H1 (cell line): ENCODE results near the gene ITSN1. TPM values are rescaled to one million over a fixed set of nuclear protein-coding genes. Genes with fewer than 3 reads are reported as not detected.

ENCODE experiments used
- CTCF ChIA-PET: fragments of 300-600 bp; sonication (Branson Sonifier 250); formaldehyde crosslinking; loops from one replicate; lab custom pipeline; 2021; ENCODE audit not compliant: partially characterized antibody; lab: Charles Lee
- POLR2A ChIA-PET: fragments of 300-600 bp; sonication (Branson Sonifier 250); formaldehyde crosslinking; loops from one replicate; lab custom pipeline; 2021; ENCODE audit warnings: inconsistent platforms; ENCODE audit not compliant: partially characterized antibody; lab: Charles Lee
- DNase-seq, 2 experiments: peaks; one replicate each; pipeline versions ENCODE4 v3.0.0 to v3.0.0-alpha.2; 2010 to 2022; ENCODE audit warnings: low spot score in 2 of 2, low read depth in 1 of 2, mixed read lengths in 1 of 2
- FAIRE-seq: peaks from 2 replicates; lab custom pipeline; 2011; peaks lifted over from hg19 to GRCh38; lab: Jason Lieb, UNC
- H2AFZ ChIP-seq: 2 replicates; pipeline ENCODE4 v1.8.1; 2012; ENCODE audit warnings: low read length, inconsistent platforms
- H2AK5ac ChIP-seq: 2 replicates; pipeline ENCODE4 v1.6.1; 2013; ENCODE audit warnings: low read depth, low read length
- H2BK120ac ChIP-seq: replicated peaks from 2 replicates; pipeline ENCODE3; 2013; ENCODE audit warnings: low read depth, low read length, inconsistent platforms
- H2BK12ac ChIP-seq: 2 replicates; pipeline ENCODE4 v1.6.1; 2013; ENCODE audit warnings: low read depth, low read length
- H2BK15ac ChIP-seq: 2 replicates; pipeline ENCODE4 v1.6.1; 2013; ENCODE audit warnings: low read length
- H2BK20ac ChIP-seq: 2 replicates; pipeline ENCODE4 v1.6.1; 2013; ENCODE audit warnings: low read length
- H2BK5ac ChIP-seq: 2 replicates; pipeline ENCODE4 v1.6.1; 2013; ENCODE audit warnings: low read depth, low read length
- H3K14ac ChIP-seq: 2 replicates; pipeline ENCODE4 v1.6.1; 2013; ENCODE audit warnings: inconsistent platforms; ENCODE audit not compliant: insufficient read length
- H3K18ac ChIP-seq: 2 replicates; pipeline ENCODE4 v1.6.1; 2013; ENCODE audit warnings: low read length; ENCODE audit errors: extremely low read depth
- H3K23ac ChIP-seq: 2 replicates; pipeline ENCODE4 v1.6.1; 2013; ENCODE audit warnings: inconsistent platforms; ENCODE audit not compliant: insufficient read length
- H3K23me2 ChIP-seq: 2 replicates; pipeline ENCODE4 v1.6.1; 2013; ENCODE audit warnings: low read depth, low read length
- H3K27ac ChIP-seq: 2 replicates; pipeline ENCODE4 v1.6.1; 2011; ENCODE audit warnings: low read depth, low read length, inconsistent platforms
- H3K27me3 ChIP-seq, 4 experiments: replicated peaks in 1 of 4; 1 replicate in 1 of 4; 2 replicates in 3 of 4; pipeline versions ENCODE4 v1.6.1 to v1.8.1; 2011 to 2013; ENCODE audit warnings: low read length in 3 of 4, mild to moderate bottlenecking in 3 of 4, inconsistent platforms in 2 of 4, mixed read lengths in 2 of 4, moderate library complexity in 1 of 4; ENCODE audit not compliant: control insufficient read depth in 3 of 4, insufficient read depth in 3 of 4; ENCODE audit errors: extremely low read depth in 1 of 4
- H3K36me3 ChIP-seq, 4 experiments: 2 replicates each; pipeline versions ENCODE4 v1.6.1 to v1.8.1; 2011 to 2013; ENCODE audit warnings: mild to moderate bottlenecking in 4 of 4, low read length in 3 of 4, moderate library complexity in 2 of 4, control low read depth in 1 of 4, inconsistent platforms in 1 of 4; ENCODE audit not compliant: insufficient read depth in 4 of 4, control insufficient read depth in 2 of 4
- H3K4ac ChIP-seq: replicated peaks from 2 replicates; pipeline ENCODE3; 2013; ENCODE audit warnings: low read length, low read depth, mixed read lengths, inconsistent platforms; ENCODE audit not compliant: insufficient read length
- H3K4me1 ChIP-seq, 4 experiments: replicated peaks in 1 of 4; 1 replicate in 1 of 4; 2 replicates in 3 of 4; pipeline versions ENCODE4 v1.6.1 to v1.8.1; 2011 to 2013; ENCODE audit warnings: low read length in 3 of 4, inconsistent platforms in 2 of 4, mixed read lengths in 1 of 4; ENCODE audit not compliant: insufficient read depth in 4 of 4, control insufficient read depth in 3 of 4
- H3K4me2 ChIP-seq, 2 experiments: 2 replicates each; pipeline versions ENCODE4 v1.6.1 to v1.8.1; 2011 to 2013; ENCODE audit warnings: low read depth in 2 of 2, low read length in 2 of 2, control low read depth in 1 of 2, inconsistent platforms in 1 of 2, mild to moderate bottlenecking in 1 of 2; ENCODE audit not compliant: insufficient read depth in 1 of 2
- H3K4me3 ChIP-seq, 4 experiments: fragments of 200-600, 300-600 bp in 1 of 4; sonication (generic), shearing (Covaris generic), sonication (Bioruptor Twin) in 1 of 4; 2 replicates each; pipeline versions ENCODE4 v1.5.1 to v1.8.1; 2011 to 2016; ENCODE audit warnings: low read length in 4 of 4, low read depth in 3 of 4, control low read depth in 2 of 4, inconsistent platforms in 2 of 4, mild to moderate bottlenecking in 2 of 4, mixed read lengths in 1 of 4, moderate library complexity in 1 of 4; ENCODE audit not compliant: insufficient read depth in 2 of 4; ENCODE audit errors: extremely low read depth in 1 of 4
- H3K56ac ChIP-seq: replicated peaks from 2 replicates; pipeline ENCODE3; 2013; ENCODE audit warnings: low read depth, mild to moderate bottlenecking, mixed read lengths, low read length, inconsistent platforms; ENCODE audit not compliant: insufficient read length
- H3K79me1 ChIP-seq: 2 replicates; pipeline ENCODE4 v1.6.1; 2013; ENCODE audit warnings: low read depth, low read length, control low read depth
- H3K79me2 ChIP-seq, 2 experiments: 2 replicates each; pipeline versions ENCODE4 v1.6.1 to v1.8.1; 2012 to 2013; ENCODE audit warnings: low read length in 2 of 2, mild to moderate bottlenecking in 2 of 2, inconsistent platforms in 1 of 2; ENCODE audit not compliant: insufficient read depth in 2 of 2, control insufficient read depth in 1 of 2
- H3K9ac ChIP-seq, 4 experiments: replicated peaks in 1 of 4; 1 replicate in 1 of 4; 2 replicates in 3 of 4; pipeline versions ENCODE4 v1.6.1 to v1.8.1; 2011 to 2013; ENCODE audit warnings: low read depth in 3 of 4, low read length in 3 of 4, control low read depth in 2 of 4, mild to moderate bottlenecking in 2 of 4, moderate library complexity in 2 of 4, inconsistent platforms in 1 of 4; ENCODE audit errors: extremely low read depth in 1 of 4
- H3K9me3 ChIP-seq, 2 experiments: 2 replicates each; pipeline versions ENCODE4 v1.6.1 to v1.8.1; 2012 to 2013; ENCODE audit warnings: mild to moderate bottlenecking in 2 of 2, moderate library complexity in 2 of 2, control low read depth in 1 of 2, inconsistent platforms in 1 of 2, low read depth in 1 of 2, low read length in 1 of 2, mixed read lengths in 1 of 2; ENCODE audit not compliant: insufficient read depth in 2 of 2
- H4K20me1 ChIP-seq, 2 experiments: replicated peaks in 1 of 2; 2 replicates each; pipeline versions ENCODE3 to v1.8.1; 2011 to 2013; ENCODE audit warnings: inconsistent platforms in 2 of 2, low read length in 2 of 2, mild to moderate bottlenecking in 1 of 2; ENCODE audit not compliant: insufficient read depth in 2 of 2, control insufficient read depth in 1 of 2
- H4K5ac ChIP-seq: 2 replicates; pipeline ENCODE4 v1.6.1; 2013; ENCODE audit warnings: low read length, low read depth, mixed read lengths, inconsistent platforms; ENCODE audit not compliant: insufficient read length
- H4K8ac ChIP-seq: 2 replicates; pipeline ENCODE4 v1.8.0; 2013; ENCODE audit warnings: mild to moderate bottlenecking, moderate library complexity, low read length, inconsistent platforms; ENCODE audit not compliant: insufficient read depth; ENCODE audit errors: extremely low read depth
- H4K91ac ChIP-seq: replicated peaks from 2 replicates; pipeline ENCODE3; 2013; ENCODE audit warnings: low read length, mixed read lengths, inconsistent platforms; ENCODE audit not compliant: insufficient read length
- CHD1 ChIP-seq: IDR thresholded peaks from 2 replicates; pipeline ENCODE4 v1.6.1; 2012; ENCODE audit warnings: low read depth, low read length, improper control_type of control experiment
- CHD2 ChIP-seq: IDR thresholded peaks from 2 replicates; pipeline ENCODE4 v1.6.1; 2012; ENCODE audit warnings: low read length, improper control_type of control experiment
- EP300 ChIP-seq, 2 experiments: IDR thresholded peaks; 1 replicate in 1 of 2; 2 replicates in 1 of 2; pipeline ENCODE4 v1.6.1; 2011 to 2012; ENCODE audit warnings: low read depth in 2 of 2, low read length in 2 of 2, mild to moderate bottlenecking in 2 of 2, borderline replicate concordance in 1 of 2, inconsistent platforms in 1 of 2, moderate library complexity in 1 of 2
- KDM1A ChIP-seq: fragments of 200-600, 300-600 bp; sonication (generic); IDR thresholded peaks from 2 replicates; pipeline ENCODE4 v1.7.1; 2016; ENCODE audit warnings: mild to moderate bottlenecking, low read length, borderline replicate concordance
- KDM4A ChIP-seq: IDR thresholded peaks from one replicate; pipeline ENCODE4 v1.7.1; 2012; ENCODE audit warnings: low read depth, mild to moderate bottlenecking, moderate library complexity, low read length, inconsistent platforms; ENCODE audit not compliant: severe bottlenecking
- RXRA ChIP-seq: IDR thresholded peaks from 2 replicates; pipeline ENCODE4 v1.6.1; 2011; ENCODE audit warnings: low read depth, mild to moderate bottlenecking, low read length, moderate library complexity; ENCODE audit not compliant: insufficient read depth
- SAP30 ChIP-seq: fragments of 300-600 bp; sonication (generic); IDR thresholded peaks from 2 replicates; pipeline ENCODE4 v1.7.1; 2012; ENCODE audit warnings: low read length, moderate library complexity, mild to moderate bottlenecking, inconsistent platforms; ENCODE audit not compliant: insufficient read depth, insufficient replicate concordance
- SIN3A ChIP-seq, 2 experiments: IDR thresholded peaks in 1 of 2; conservative IDR thresholded peaks in 1 of 2; 2 replicates each; pipeline ENCODE4 v1.6.1; 2011 to 2012; ENCODE audit warnings: low read length in 2 of 2, improper control_type of control experiment in 1 of 2, low read depth in 1 of 2, mild to moderate bottlenecking in 1 of 2
- SIX5 ChIP-seq: IDR thresholded peaks from 2 replicates; pipeline ENCODE4 v1.6.1; 2011; ENCODE audit warnings: mild to moderate bottlenecking, low read depth, low read length
- TAF1 ChIP-seq: IDR thresholded peaks from 2 replicates; pipeline ENCODE4 v1.6.1; 2011; ENCODE audit warnings: mild to moderate bottlenecking, low read depth, low read length
- TAF7 ChIP-seq: optimal IDR thresholded peaks from 2 replicates; pipeline ENCODE3; 2011; ENCODE audit warnings: low read depth, mild to moderate bottlenecking, inconsistent platforms, low read length, moderate library complexity, borderline replicate concordance
- WGBS, 2 experiments: shearing (Covaris generic) in 1 of 2; methylation state at CpG; one replicate each; pipeline versions ENCODE4 v1.1.6 to v1.1.7; 2013 to 2015; ENCODE audit warnings: low lambda C conversion rate in 2 of 2, mixed read lengths in 2 of 2, inconsistent platforms in 1 of 2, low coverage in 1 of 2, missing lambda C conversion rate in 1 of 2; ENCODE audit not compliant: insufficient replicate concordance in 2 of 2, insufficient coverage in 1 of 2, insufficient read length in 1 of 2; ENCODE audit errors: extremely low coverage in 1 of 2, missing lambda C conversion rate in 1 of 2; 5-methylcytosine and 5-hydroxymethylcytosine counted together
- polyA plus RNA-seq, 7 experiments: library from polyadenylated mRNA; depleted of rRNA in 3 of 7; stranded (reverse) in 5 of 7; unstranded in 2 of 7; fragments of >200 nt in 5 of 7; fragments of 200-250 nt in 2 of 7; gene quantifications; 1 replicate in 5 of 7; 2 replicates in 1 of 7; 4 replicates in 1 of 7; pipeline versions ENCODE4 v1.2.1 to v1.2.3, GENCODE V29; 2011 to 2013; ENCODE audit warnings: missing spikeins in 2 of 7, mixed read lengths in 2 of 7
- total RNA-seq: library from RNA; stranded (reverse); fragmentation: NEBNext Ultra II Directional; extraction: Animal tissue kit (Norgen Biotek cat#: 25700); gene quantifications from 2 replicates; pipeline ENCODE4 v1.2.1, GENCODE V29; 2021
- TF ChIP-seq, protein P1 (sequence below): IDR thresholded peaks from 2 replicates; pipeline ENCODE4 v1.6.1; 2012; ENCODE audit warnings: low read length, inconsistent platforms

Gene ITSN1
- total and polyA plus RNA-seq, 2 of the 8 experiments (the other 6 are each of a cell fraction or from before 2014, with no cell fraction given): 60.8 to 78.1 TPM

DNA sequence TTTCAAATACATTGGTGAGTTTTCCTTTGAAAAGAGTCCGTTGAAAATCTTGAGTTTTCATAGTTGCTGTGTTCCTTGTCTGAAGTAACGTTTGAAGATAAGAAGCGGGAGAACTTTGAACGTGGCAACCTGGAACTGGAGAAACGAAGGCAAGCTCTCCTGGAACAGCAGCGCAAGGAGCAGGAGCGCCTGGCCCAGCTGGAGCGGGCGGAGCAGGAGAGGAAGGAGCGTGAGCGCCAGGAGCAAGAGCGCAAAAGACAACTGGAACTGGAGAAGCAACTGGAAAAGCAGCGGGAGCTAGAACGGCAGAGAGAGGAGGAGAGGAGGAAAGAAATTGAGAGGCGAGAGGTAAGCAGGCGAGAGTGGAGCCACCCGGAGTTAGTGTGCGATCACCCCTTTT is 129.7 kb downstream of the ITSN1 start:
- H4K91ac ChIP-seq: no peak overlapping the region
- WGBS, 2 experiments: 94% methylated on average over 18 of the region's 18 CpGs; no CpG with 5 or more reads in 1 of the 2 experiments
- no peak overlapping the region for H3K9ac ChIP-seq
- no peak overlapping the region for H4K8ac ChIP-seq
- H2BK12ac ChIP-seq: no peak overlapping the region
- H3K23me2 ChIP-seq: peaks cover 2% of the 10 kb centered on the region; the same call in 1 of the 2 replicates
- H3K79me2 ChIP-seq: no peaks in the 10 kb centered on the region; a peak in 1 of 4 replicates
- no peak overlapping the region for H4K5ac ChIP-seq
- no peaks in the 10 kb centered on the region for H3K4me1 ChIP-seq
- H3K36me3 ChIP-seq: peaks cover 6 to 54% (median 39%) of the 10 kb centered on the region in 4 experiments; a peak in 7 of 8 replicates
- ChIA-PET POLR2A (interaction anchor here (1.4 kb wide), 1 partner anchor 16 kb away, joined by 3 read pairs; no protein-coding TSS in a partner anchor), CTCF (interaction anchor here (1.3 kb wide), 1 partner anchor 123 kb away, joined by 4 read pairs; no protein-coding TSS in a partner anchor)
- no peaks in the 10 kb centered on the region; the same call in 1 of the 2 replicates for H3K79me1 ChIP-seq
- no peak overlapping the region for H3K4me2 ChIP-seq
- DNase-seq: no peak
- no peak overlapping the region for H3K18ac ChIP-seq
- no peak overlapping the region for H3K4me3 ChIP-seq
- no peaks in the 10 kb centered on the region for H3K27me3 ChIP-seq
- no peak overlapping the region for H3K4ac ChIP-seq
- H2BK120ac ChIP-seq: no peak overlapping the region
- no peak overlapping the region for H3K14ac ChIP-seq
- no peak for FAIRE-seq
- no peak overlapping the region for H2AK5ac ChIP-seq
- no peak overlapping the region for H2AFZ ChIP-seq
- H3K56ac ChIP-seq: no peak overlapping the region
- no peak overlapping the region for H2BK20ac ChIP-seq
- no peak overlapping the region for H2BK15ac ChIP-seq
- H3K27ac ChIP-seq: no peak overlapping the region
- no peaks in the 10 kb centered on the region for H4K20me1 ChIP-seq
- no peak overlapping the region for H2BK5ac ChIP-seq
- H3K9me3 ChIP-seq: no peaks in the 10 kb centered on the region
- no peak overlapping the region for H3K23ac ChIP-seq
- no peak for TF ChIP-seq CHD1
- TF ChIP-seq KDM4A: no peak
- TF ChIP-seq SIX5: no peak
- no peak for TF ChIP-seq EP300 (IDR thresholded peaks at IDR 0.05; ENCODE audit: borderline replicate concordance in 1 of 2, low read depth in 2 of 2, low read length in 2 of 2)
- no peak for TF ChIP-seq SAP30
- no peak for TF ChIP-seq SIN3A (conservative IDR thresholded peaks at IDR 0.05 in 1 of 2, IDR thresholded peaks at IDR 0.05 in 1 of 2; ENCODE audit: low read depth in 1 of 2, low read length in 2 of 2)
- TF ChIP-seq KDM1A: no peak
- TF ChIP-seq TAF1: no peak
- no peak for TF ChIP-seq CHD2
- no peak for TF ChIP-seq RXRA
- TF ChIP-seq TAF7: no peak
- TF ChIP-seq, protein P1, sequence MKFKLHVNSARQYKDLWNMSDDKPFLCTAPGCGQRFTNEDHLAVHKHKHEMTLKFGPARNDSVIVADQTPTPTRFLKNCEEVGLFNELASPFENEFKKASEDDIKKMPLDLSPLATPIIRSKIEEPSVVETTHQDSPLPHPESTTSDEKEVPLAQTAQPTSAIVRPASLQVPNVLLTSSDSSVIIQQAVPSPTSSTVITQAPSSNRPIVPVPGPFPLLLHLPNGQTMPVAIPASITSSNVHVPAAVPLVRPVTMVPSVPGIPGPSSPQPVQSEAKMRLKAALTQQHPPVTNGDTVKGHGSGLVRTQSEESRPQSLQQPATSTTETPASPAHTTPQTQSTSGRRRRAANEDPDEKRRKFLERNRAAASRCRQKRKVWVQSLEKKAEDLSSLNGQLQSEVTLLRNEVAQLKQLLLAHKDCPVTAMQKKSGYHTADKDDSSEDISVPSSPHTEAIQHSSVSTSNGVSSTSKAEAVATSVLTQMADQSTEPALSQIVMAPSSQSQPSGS: no peak
